Spleen (tissue), 7 donors: Measurements from ENCODE around the gene HPSE2.

Experiments
- CTCF ChIP-seq, 11 experiments: fragments of 200-600 bp in 7 of 11; fragments of 450-650 bp in 4 of 11; sonication (generic) in 4 of 11; IDR thresholded peaks in 8 of 11; conservative IDR thresholded peaks in 3 of 11; 1 replicate in 7 of 11; 2 replicates in 4 of 11; pipeline versions ENCODE4 v1.4.0 to v1.8.0; 2016 to 2021; ENCODE audit warnings: antibody characterized with exemption in 11 of 11, inconsistent platforms in 4 of 11, mild to moderate bottlenecking in 1 of 11
- POLR2A ChIP-seq, 3 donors: fragments of 450-650 bp; IDR thresholded peaks; one replicate each; pipeline ENCODE4 v1.5.1; 2017; ENCODE audit warnings: antibody characterized with exemption in 3 of 3, mild to moderate bottlenecking in 1 of 3
- POLR2AphosphoS5 ChIP-seq, 3 donors: sonication (generic); formaldehyde crosslinking; IDR thresholded peaks; one replicate each; pipeline ENCODE4 v1.5.1; 2017; ENCODE audit warnings: antibody characterized with exemption in 3 of 3
- donor health status: DM: no; HTN: no; CAD: no; lungs with moderate emphysema.
- donor health status: DM: no; HTN: no; CAD: no.
- donor health status: DM: no; HTN: no; CAD: no.

DNA sequence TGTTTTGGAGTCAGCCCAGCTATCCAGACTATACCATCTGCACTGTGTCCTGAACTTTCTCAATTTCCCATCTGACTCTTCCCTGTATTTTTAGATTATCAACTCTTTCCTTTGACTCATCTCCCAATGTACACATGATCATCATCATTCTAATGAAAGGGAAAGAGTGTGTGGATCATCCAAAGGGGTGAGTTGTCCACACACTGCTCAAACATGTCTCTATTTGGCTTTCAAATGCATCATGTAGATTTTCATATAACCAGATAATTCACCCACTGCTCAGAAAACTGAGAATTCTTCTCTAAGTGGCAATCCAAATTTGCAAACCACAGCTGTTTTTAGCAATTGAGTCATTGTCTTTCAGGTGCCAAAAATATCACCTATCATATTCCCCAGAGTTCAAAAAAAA is 598.7 kb downstream of the HPSE2 start:
- TF ChIP-seq CTCF (IDR thresholded peaks at IDR 0.05 in 8 of 11, conservative IDR thresholded peaks at IDR 0.05 in 3 of 11) (no peak), POLR2AphosphoS5 (IDR thresholded peaks at IDR 0.05) (no peak), POLR2A (IDR thresholded peaks at IDR 0.05) (no peak)
